NCI-H2107 treated with DMSO at 0.1 percent for 48 hours (cell line): ENCODE data around the gene CYP26B1.

Experiments used
- DNase-seq: peaks from one replicate; lab custom pipeline; 2025; ENCODE audit not compliant: unreplicated experiment; lab: John Stamatoyannopoulos, UW

CYP26B1 gene

GRCh38 chr2:72142570-72143440, 4.9 kb downstream of the CYP26B1 start:
- DNase-seq = no peak

- no peak for DNase-seq
Observed at GRCh38 chr2:72141881-72142451, 5.7 kb downstream of the CYP26B1 start.

GRCh38 chr2:72141032-72141645, 6.5 kb downstream of the CYP26B1 start:
- no peak for DNase-seq

- no peak for DNase-seq
Observed at GRCh38 chr2:72140621-72140960, 7.1 kb downstream of the CYP26B1 start.

- no peak for DNase-seq
Observed at GRCh38 chr2:72139874-72140620, 7.6 kb downstream of the CYP26B1 start.

- DNase-seq = no peak
Observed at GRCh38 chr2:72139471-72139873, 8.2 kb downstream of the CYP26B1 start.

GRCh38 chr2:72138921-72139381, 8.7 kb downstream of the CYP26B1 start:
- DNase-seq = no peak

- no peak for DNase-seq
Observed at GRCh38 chr2:72138011-72138881, 9.4 kb downstream of the CYP26B1 start.

GRCh38 chr2:72137498-72138010, 10.1 kb downstream of the CYP26B1 start:
- DNase-seq = peak; percentile 6

- no peak for DNase-seq
Observed at GRCh38 chr2:72136933-72137497, 10.6 kb downstream of the CYP26B1 start.

- no peak for DNase-seq
Observed at GRCh38 chr2:72136331-72136730, 11.3 kb downstream of the CYP26B1 start.

GRCh38 chr2:72135921-72136320, 11.7 kb downstream of the CYP26B1 start:
- no peak for DNase-seq

- no peak for DNase-seq
Observed at GRCh38 chr2:72134997-72135800, 12.5 kb downstream of the CYP26B1 start.

GRCh38 chr2:72134408-72134996, 13.2 kb downstream of the CYP26B1 start:
- DNase-seq = no peak

- DNase-seq = no peak
Observed at GRCh38 chr2:72133721-72134407, 13.8 kb downstream of the CYP26B1 start.

- DNase-seq = no peak
Observed at GRCh38 chr2:72132981-72133720, 14.5 kb downstream of the CYP26B1 start.
